Karpas-422 (cell line): Measurements from ENCODE around the gene DNAH6. TPM values are rescaled to one million over a fixed set of nuclear protein-coding genes. Genes with fewer than 3 reads are reported as not detected.

Source experiments
- DNase-seq: peaks from one replicate; pipeline ENCODE4 v3.0.0-alpha.2; 2015
- H2AFZ ChIP-seq: fragments of 200-600 bp; sonication (generic); 2 replicates; pipeline ENCODE4 v1.6.1; 2014; ENCODE audit warnings: antibody characterized with exemption, low read length, mixed read lengths
- H3K27ac ChIP-seq: fragments of 200-600 bp; sonication (generic); 2 replicates; pipeline ENCODE4 v1.5.1; 2014; ENCODE audit warnings: mild to moderate bottlenecking, low read length, moderate library complexity
- H3K27me3 ChIP-seq: fragments of 200-600 bp; sonication (generic); 2 replicates; pipeline ENCODE4 v1.6.1; 2014; ENCODE audit warnings: low read length, mixed read lengths
- H3K36me3 ChIP-seq: fragments of 200-600 bp; sonication (generic); 2 replicates; pipeline ENCODE4 v1.6.1; 2014; ENCODE audit warnings: low read length, mixed read lengths; ENCODE audit not compliant: insufficient read depth
- H3K4me1 ChIP-seq: fragments of 200-600 bp; sonication (generic); 2 replicates; pipeline ENCODE4 v1.6.1; 2014; ENCODE audit warnings: mild to moderate bottlenecking, low read length, mixed read lengths
- H3K4me2 ChIP-seq: fragments of 200-600 bp; sonication (generic); 2 replicates; pipeline ENCODE4 v1.6.1; 2014; ENCODE audit warnings: low read length, low read depth, mild to moderate bottlenecking; ENCODE audit not compliant: poor library complexity, severe bottlenecking
- H3K4me3 ChIP-seq: fragments of 200-600 bp; sonication (generic); 2 replicates; pipeline ENCODE4 v1.5.1; 2014; ENCODE audit warnings: mild to moderate bottlenecking, antibody characterized with exemption, low read length, mixed read lengths
- H3K79me2 ChIP-seq: fragments of 200-600 bp; sonication (generic); 2 replicates; pipeline ENCODE4 v1.6.1; 2014; ENCODE audit warnings: mild to moderate bottlenecking, low read length, mixed read lengths
- H3K9ac ChIP-seq: fragments of 200-600 bp; sonication (generic); 2 replicates; pipeline ENCODE4 v1.6.0; 2014; ENCODE audit warnings: low read length
- H3K9me2 ChIP-seq: fragments of 200-600 bp; sonication (generic), shearing (Covaris generic); replicated peaks from 2 replicates; pipeline ENCODE4 v1.6.0; 2014; ENCODE audit warnings: mild to moderate bottlenecking, low read length, moderate library complexity; ENCODE audit not compliant: insufficient read depth
- H3K9me3 ChIP-seq: fragments of 300-700, 200-600 bp; sonication (generic); 2 replicates; pipeline ENCODE4 v1.6.1; 2014; ENCODE audit warnings: low read length, mixed read lengths
- H4K20me1 ChIP-seq: fragments of 200-600 bp; sonication (generic); 2 replicates; pipeline ENCODE4 v1.6.1; 2014; ENCODE audit warnings: mild to moderate bottlenecking, antibody characterized with exemption, low read length, low read depth; ENCODE audit not compliant: insufficient read depth
- total RNA-seq: library from RNA; depleted of rRNA; stranded (reverse); fragments of >200 nt; shearing (Covaris generic); gene quantifications from 2 replicates; pipeline ENCODE4 v1.2.3, GENCODE V29; 2014; ENCODE audit warnings: low replicate concordance

Gene DNAH6
- total RNA-seq, 1 experiment from 2014 or later = 0.15 TPM

GRCh38 chr2:84482603-84483002 lies 33.7 kb upstream of the DNAH6 start:
- no peak overlapping the region for H2AFZ ChIP-seq
- no peak overlapping the region for H3K9ac ChIP-seq
- no peaks in the 10 kb centered on the region for H3K9me2 ChIP-seq
- H3K4me3 ChIP-seq = no peak overlapping the region
- no peaks in the 10 kb centered on the region for H3K36me3 ChIP-seq
- H3K27me3 ChIP-seq = no peaks in the 10 kb centered on the region; the same call in 1 of the 2 replicates
- no peaks in the 10 kb centered on the region for H3K79me2 ChIP-seq
- no peaks in the 10 kb centered on the region for H4K20me1 ChIP-seq
- no peaks in the 10 kb centered on the region for H3K4me1 ChIP-seq
- H3K4me2 ChIP-seq = no peak overlapping the region
- 0 out of 2 replicates have a peak, but pooled peaks cover 2% of the 10 kb centered on the region for H3K9me3 ChIP-seq
- H3K27ac ChIP-seq = no peak overlapping the region
- DNase-seq = no peak

- no peak for DNase-seq
- Histone ChIP-seq H3K9me2 (no peaks in the 10 kb centered on the region), H3K4me3 (no peak overlapping the region)
These were observed 33.0 kb upstream of the DNAH6 start for GRCh38 chr2:84483320-84483719.

GRCh38 chr2:84486441-84487115 lies 29.7 kb upstream of the DNAH6 start:
- no peak overlapping the region for H3K4me3 ChIP-seq
- no peaks in the 10 kb centered on the region for H3K4me1 ChIP-seq
- H3K9me3 ChIP-seq = no peaks in the 10 kb centered on the region
- H3K27ac ChIP-seq = no peak overlapping the region
- no peaks in the 10 kb centered on the region for H3K9me2 ChIP-seq
- no peaks in the 10 kb centered on the region for H3K27me3 ChIP-seq
- no peak overlapping the region for H3K4me2 ChIP-seq
- no peak for DNase-seq
- H4K20me1 ChIP-seq = no peaks in the 10 kb centered on the region
- no peaks in the 10 kb centered on the region for H3K36me3 ChIP-seq
- H2AFZ ChIP-seq = no peak overlapping the region
- H3K79me2 ChIP-seq = no peaks in the 10 kb centered on the region
- H3K9ac ChIP-seq = no peak overlapping the region

More at GRCh38 chr2:84483320-84483719, 33.0 kb upstream of the DNAH6 start:
- Histone ChIP-seq H3K79me2 (no peaks in the 10 kb centered on the region), H3K9me3 (no peaks in the 10 kb centered on the region), H3K4me1 (no peaks in the 10 kb centered on the region), H3K36me3 (no peaks in the 10 kb centered on the region), H3K4me2 (no peak overlapping the region), H3K27me3 (no peaks in the 10 kb centered on the region), H3K9ac (no peak overlapping the region), H2AFZ (no peak overlapping the region), H3K27ac (no peak overlapping the region), H4K20me1 (no peaks in the 10 kb centered on the region)

GRCh38 chr2:84487298-84487996 lies 28.9 kb upstream of the DNAH6 start:
- Histone ChIP-seq H3K9me2 (no peaks in the 10 kb centered on the region), H3K79me2 (no peaks in the 10 kb centered on the region), H3K27me3 (no peaks in the 10 kb centered on the region), H3K4me1 (no peaks in the 10 kb centered on the region), H3K9ac (no peak overlapping the region), H3K4me3 (no peak overlapping the region), H3K9me3 (no peaks in the 10 kb centered on the region), H4K20me1 (no peaks in the 10 kb centered on the region), H3K27ac (no peak overlapping the region), H3K4me2 (no peak overlapping the region), H2AFZ (no peak overlapping the region), H3K36me3 (no peaks in the 10 kb centered on the region)
- DNase-seq = no peak

GRCh38 chr2:84491256-84491655 lies 25.0 kb upstream of the DNAH6 start:
- no peak for DNase-seq
- H3K79me2 ChIP-seq = no peaks in the 10 kb centered on the region
- no peak overlapping the region for H3K4me2 ChIP-seq
- H3K4me1 ChIP-seq = peaks cover 9% of the 10 kb centered on the region
- no peaks in the 10 kb centered on the region for H3K9me2 ChIP-seq
- H2AFZ ChIP-seq = no peak overlapping the region
- no peaks in the 10 kb centered on the region for H4K20me1 ChIP-seq
- H3K27me3 ChIP-seq = no peaks in the 10 kb centered on the region
- no peaks in the 10 kb centered on the region for H3K36me3 ChIP-seq
- no peak overlapping the region for H3K9ac ChIP-seq
- H3K27ac ChIP-seq = no peak overlapping the region
- no peak overlapping the region for H3K4me3 ChIP-seq
- no peaks in the 10 kb centered on the region for H3K9me3 ChIP-seq

- no peak for DNase-seq
- H3K36me3 ChIP-seq = no peaks in the 10 kb centered on the region
- H3K27ac ChIP-seq = no peak overlapping the region
- no peak overlapping the region for H3K4me3 ChIP-seq
- H3K9ac ChIP-seq = no peak overlapping the region
- no peaks in the 10 kb centered on the region for H3K79me2 ChIP-seq
- H2AFZ ChIP-seq = no peak overlapping the region
- H3K4me2 ChIP-seq = no peak overlapping the region
- no peaks in the 10 kb centered on the region for H3K9me3 ChIP-seq
- no peaks in the 10 kb centered on the region for H3K27me3 ChIP-seq
- H4K20me1 ChIP-seq = no peaks in the 10 kb centered on the region
- no peaks in the 10 kb centered on the region for H3K9me2 ChIP-seq
- peaks cover 9% of the 10 kb centered on the region for H3K4me1 ChIP-seq
These were observed 24.6 kb upstream of the DNAH6 start for GRCh38 chr2:84491741-84492140.

- Histone ChIP-seq H3K4me3 (no peak overlapping the region), H3K9me3 (no peaks in the 10 kb centered on the region), H3K27me3 (no peaks in the 10 kb centered on the region), H3K27ac (no peak overlapping the region), H3K36me3 (no peaks in the 10 kb centered on the region), H3K4me1 (peaks cover 9% of the 10 kb centered on the region), H3K79me2 (no peaks in the 10 kb centered on the region), H3K9ac (no peak overlapping the region), H3K9me2 (no peaks in the 10 kb centered on the region), H2AFZ (no peak overlapping the region), H4K20me1 (no peaks in the 10 kb centered on the region), H3K4me2 (no peak overlapping the region)
- DNase-seq = peak; percentile 44
These were observed 23.7 kb upstream of the DNAH6 start for GRCh38 chr2:84492571-84492970.

GRCh38 chr2:84493514-84493913 lies 22.8 kb upstream of the DNAH6 start:
- H3K4me1 ChIP-seq = peaks cover 9% of the 10 kb centered on the region
- H3K79me2 ChIP-seq = no peaks in the 10 kb centered on the region
- H3K9me2 ChIP-seq = no peaks in the 10 kb centered on the region
- no peaks in the 10 kb centered on the region for H3K36me3 ChIP-seq
- no peaks in the 10 kb centered on the region for H4K20me1 ChIP-seq
- H3K4me2 ChIP-seq = peak overlapping the region; percentile 26
- no peak overlapping the region for H3K27ac ChIP-seq
- H2AFZ ChIP-seq = no peak overlapping the region
- H3K4me3 ChIP-seq = no peak overlapping the region
- DNase-seq = peak; percentile 43
- H3K27me3 ChIP-seq = no peaks in the 10 kb centered on the region
- no peak overlapping the region for H3K9ac ChIP-seq
- H3K9me3 ChIP-seq = no peaks in the 10 kb centered on the region
